ENCODE results near the gene RFX1.

The RFX1 gene

GRCh38 chr19:13961826-13962698 lies 44.1 kb downstream of the RFX1 start:
- no peak for DNase-seq

- DNase-seq, result no peak
Measured at GRCh38 chr19:13960863-13961784, 45.0 kb downstream of the RFX1 start.

GRCh38 chr19:13959962-13960862 lies 45.9 kb downstream of the RFX1 start:
- DNase-seq, result peak in 1 of 56 donors; percentile 18

- DNase-seq, result no peak
Measured at GRCh38 chr19:13959141-13959961, 46.8 kb downstream of the RFX1 start.

GRCh38 chr19:13958043-13958442 lies 48.1 kb downstream of the RFX1 start:
- no peak for DNase-seq

- no peak for DNase-seq
Measured at GRCh38 chr19:13957051-13957450, 49.1 kb downstream of the RFX1 start.

GRCh38 chr19:13956365-13956744 lies 49.8 kb downstream of the RFX1 start:
- no peak for DNase-seq

GRCh38 chr19:13955662-13956364 lies 50.3 kb downstream of the RFX1 start:
- DNase-seq, result no peak

- DNase-seq, result no peak
Measured at GRCh38 chr19:13954185-13954584, 51.9 kb downstream of the RFX1 start.

GRCh38 chr19:13952931-13953531 lies 53.1 kb downstream of the RFX1 start:
- DNase-seq, result peak in 4 of 56 donors; percentile 22 to 36 (median 24)

GRCh38 chr19:13952154-13952930 lies 53.8 kb downstream of the RFX1 start, which contains the start of gene DCAF15:
Gene DCAF15, plus strand, starts transcription at chr19:13952509. Its CDS starts 4 bp downstream, at chr19:13952513.
- DNase-seq, result peak; percentile 83 to 100 (median 99)

- no peak for DNase-seq
Measured at GRCh38 chr19:13951799-13952153, 54.3 kb downstream of the RFX1 start.

GRCh38 chr19:13951043-13951442 lies 55.1 kb downstream of the RFX1 start:
- DNase-seq, result no peak

GRCh38 chr19:13946414-13946813 lies 59.7 kb downstream of the RFX1 start:
- DNase-seq, result no peak

GRCh38 chr19:13942023-13942684 lies 64.0 kb downstream of the RFX1 start:
- no peak for DNase-seq

- peak in 1 of 56 donors; percentile 7 for DNase-seq
Measured at GRCh38 chr19:13938301-13939064, 67.6 kb downstream of the RFX1 start, which contains the start of gene PODNL1. Gene PODNL1, minus strand, starts transcription at chr19:13938417. Its CDS starts 236 bp downstream, at chr19:13938181.
